T-cell (primary cell): ENCODE data around the gene FREY1. TPM values are rescaled to one million over a fixed set of nuclear protein-coding genes. Genes with fewer than 3 reads are reported as not detected.

ENCODE experiments used
- ATAC-seq, 4 experiments: fragments of 200-7000 bp in 3 of 4; fragments of 150-1000 bp in 1 of 4; cut with Tn5 transposase; replicated peaks in 1 of 4; 1 replicate in 3 of 4; 2 replicates in 1 of 4; pipeline ENCODE4 v1.10.0; 2021; ENCODE audit warnings: moderate library complexity in 3 of 4, mild to moderate bottlenecking in 2 of 4, moderate number of reproducible peaks in 1 of 4
- CTCF ChIA-PET, 2 donors: fragments of 300-600 bp; sonication (Branson Sonifier 250); formaldehyde crosslinking; loops; one replicate each; lab custom pipeline; 2022; ENCODE audit warnings: antibody characterized with exemption in 2 of 2; lab: Charles Lee
- POLR2A ChIA-PET, 2 donors: fragments of 300-600 bp; sonication (Branson Sonifier 250); formaldehyde crosslinking; loops; one replicate each; lab custom pipeline; 2022; ENCODE audit warnings: antibody characterized with exemption in 2 of 2; lab: Charles Lee
- DNase-seq, 35 experiments: peaks; one replicate each; pipeline versions ENCODE4 v3.0.0 to v3.0.0-alpha.2; 2013 to 2023
- H3K27ac ChIP-seq: one replicate; pipeline ENCODE4 v1.5.1; 2013; ENCODE audit warnings: low read length
- H3K27me3 ChIP-seq, 2 experiments: replicated peaks in 1 of 2; 1 replicate in 1 of 2; 2 replicates in 1 of 2; pipeline versions ENCODE4 v1.6.1 to v1.7.0; 2013; ENCODE audit warnings: low read length in 1 of 2, mixed read lengths in 1 of 2; ENCODE audit not compliant: control insufficient read depth in 2 of 2, insufficient read depth in 2 of 2; ENCODE audit errors: extremely low read depth in 1 of 2
- H3K36me3 ChIP-seq, 2 donors: 1 replicate in 1 of 2; 2 replicates in 1 of 2; pipeline versions ENCODE4 v1.6.1 to v1.7.0; 2013; ENCODE audit warnings: low read length in 1 of 2; ENCODE audit not compliant: control insufficient read depth in 2 of 2, insufficient read depth in 1 of 2; ENCODE audit errors: extremely low read depth in 1 of 2
- H3K4me1 ChIP-seq, 2 experiments: 1 replicate in 1 of 2; 2 replicates in 1 of 2; pipeline versions ENCODE4 v1.6.1 to v1.7.0; 2013; ENCODE audit warnings: low read length in 2 of 2, mixed read lengths in 1 of 2; ENCODE audit not compliant: insufficient read depth in 2 of 2, control insufficient read depth in 1 of 2; ENCODE audit errors: extremely low read depth in 1 of 2
- H3K4me3 ChIP-seq, 2 donors: 1 replicate in 1 of 2; 2 replicates in 1 of 2; pipeline versions ENCODE4 v1.5.1 to v1.7.0; 2013; ENCODE audit warnings: mild to moderate bottlenecking in 2 of 2, low read length in 1 of 2, moderate library complexity in 1 of 2; ENCODE audit not compliant: control insufficient read depth in 1 of 2; ENCODE audit errors: extremely low read depth in 1 of 2
- H3K9me3 ChIP-seq: 2 replicates; pipeline ENCODE4 v1.7.0; 2013
- H3K27ac Mint-ChIP-seq, 2 donors: one replicate each; pipeline ENCODE4 v1.8.0; 2020 to 2021; ENCODE audit warnings: mild to moderate bottlenecking in 2 of 2, mixed read lengths in 2 of 2
- H3K27me3 Mint-ChIP-seq, 2 donors: one replicate each; pipeline ENCODE4 v1.8.0; 2021 to 2022; ENCODE audit warnings: mixed read lengths in 2 of 2
- H3K36me3 Mint-ChIP-seq: one replicate; pipeline ENCODE4 v1.8.0; 2021; ENCODE audit warnings: mixed read lengths
- H3K4me1 Mint-ChIP-seq, 3 donors: one replicate each; pipeline ENCODE4 v1.8.0; 2020 to 2022; ENCODE audit warnings: mixed read lengths in 3 of 3, mild to moderate bottlenecking in 1 of 3
- H3K4me3 Mint-ChIP-seq, 3 donors: one replicate each; pipeline ENCODE4 v1.8.0; 2020 to 2022; ENCODE audit warnings: mild to moderate bottlenecking in 3 of 3, mixed read lengths in 3 of 3, moderate library complexity in 3 of 3
- H3K9me3 Mint-ChIP-seq, 3 donors: one replicate each; pipeline ENCODE4 v1.8.0; 2020 to 2022; ENCODE audit warnings: mixed read lengths in 3 of 3
- WGBS: methylation state at CpG from one replicate; pipeline ENCODE4 v1.1.5; 2013; ENCODE audit warnings: missing lambda C conversion rate; ENCODE audit not compliant: insufficient coverage; 5-methylcytosine and 5-hydroxymethylcytosine counted together
- total RNA-seq, 35 experiments: library from RNA in 6 of 35; stranded (reverse) in 6 of 35; fragments of 120-200 nt in 1 of 35; gene quantifications; one replicate each; pipeline versions ENCODE4 v1.2.1 to v1.2.4 and lab custom pipeline; 2013 to 2026

FREY1 gene
- total RNA-seq, 5 donors from 2014 or later (not counting 1 experiment from before 2014, with no cell fraction given): 2.5 to 6.8 (median 4.6) TPM

DNA sequence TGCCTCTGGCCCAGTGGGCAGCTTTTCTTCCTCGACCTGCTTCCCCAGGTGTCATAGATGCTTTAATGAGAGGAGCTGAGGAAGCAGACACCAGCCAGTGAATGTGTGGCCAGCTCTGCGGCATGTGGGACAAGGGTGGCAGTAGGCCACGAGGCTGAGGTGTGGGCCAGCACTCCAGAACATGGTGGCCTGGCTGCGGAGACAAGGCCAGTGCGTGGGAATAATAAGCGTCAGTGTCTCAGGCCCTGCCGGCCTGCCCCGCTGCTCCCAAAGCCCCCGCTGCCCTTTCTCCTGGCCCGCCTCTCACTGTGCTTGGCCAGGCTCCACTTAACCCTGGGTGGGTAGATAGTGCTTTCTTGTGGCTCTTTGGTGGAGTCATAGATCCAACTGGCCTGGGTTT, 19.5 kb downstream of the FREY1 start:
- no peak overlapping the region for H3K4me3 ChIP-seq
- H3K36me3 ChIP-seq: peaks cover 0 to 6% of the 10 kb centered on the region in 2 donors
- peaks cover 6 to 8% of the 10 kb centered on the region in 2 donors for H3K27me3 Mint-ChIP-seq
- 92% methylated on average over 10 of the region's 10 CpGs for WGBS
- no peak for ATAC-seq
- H3K4me1 ChIP-seq: peaks cover 0 to 15% of the 10 kb centered on the region in 2 experiments
- H3K4me1 Mint-ChIP-seq: peaks cover 10 to 16% (median 10%) of the 10 kb centered on the region in 3 donors
- ChIA-PET CTCF (interaction anchor here in 1 of 2 donors (0.7 kb wide), 1 partner anchor 16 kb away, joined by 4 read pairs; no protein-coding TSS in a partner anchor), POLR2A (no interaction called here)
- H3K27ac ChIP-seq: no peak overlapping the region
- H3K36me3 Mint-ChIP-seq: no peaks in the 10 kb centered on the region
- H3K9me3 Mint-ChIP-seq: peaks cover 0 to 3% (median 0%) of the 10 kb centered on the region in 3 donors
- peaks cover 0 to 29% of the 10 kb centered on the region in 2 experiments for H3K27me3 ChIP-seq
- H3K9me3 ChIP-seq: no peaks in the 10 kb centered on the region
- H3K4me3 Mint-ChIP-seq: no peak overlapping the region
- H3K27ac Mint-ChIP-seq: no peak overlapping the region
- no peak for DNase-seq

DNA sequence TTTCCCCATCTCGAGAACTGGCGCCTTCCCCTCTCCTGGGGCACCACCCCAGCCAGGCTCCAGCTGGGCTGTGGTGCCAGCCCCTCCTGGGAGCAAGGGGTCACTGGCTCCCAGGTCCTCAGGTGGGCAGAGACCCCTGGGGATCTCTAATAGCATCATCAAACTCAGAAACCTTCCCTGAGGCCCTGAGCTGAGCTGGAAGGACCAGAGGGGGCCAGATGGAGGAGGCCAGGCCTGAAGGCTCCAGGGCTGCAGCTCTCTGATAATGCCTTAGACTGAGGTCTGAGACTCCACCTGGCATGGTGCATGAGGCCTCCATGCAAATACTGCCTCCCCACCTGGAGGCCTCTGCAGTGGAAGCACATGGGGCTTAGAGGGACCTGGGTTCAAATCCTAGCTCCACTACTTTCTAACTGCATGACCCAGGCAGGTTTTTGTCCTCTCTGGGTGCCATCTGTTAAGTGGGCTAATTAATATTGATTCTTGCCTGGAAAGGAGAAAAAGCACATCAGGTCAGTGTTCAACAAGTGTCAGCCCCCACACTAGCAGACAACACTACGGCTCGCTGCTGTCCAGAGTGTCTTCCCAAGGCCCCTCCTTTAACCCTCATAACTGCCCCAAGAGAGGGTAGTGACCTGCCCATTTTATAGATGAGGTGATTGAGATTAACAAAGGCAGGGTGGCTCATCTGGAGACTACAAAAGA, 20.1 kb downstream of the FREY1 start:
- Mint-ChIP-seq H3K4me1 (peaks cover 10 to 16% (median 10%) of the 10 kb centered on the region in 3 donors), H3K27me3 (peaks cover 2 to 3% of the 10 kb centered on the region in 2 donors), H3K36me3 (peaks cover 5% of the 10 kb centered on the region), H3K9me3 (peaks cover 0 to 3% (median 0%) of the 10 kb centered on the region in 3 donors), H3K4me3 (peak overlapping the region in 2 of 3 donors; percentile 10 to 37), H3K27ac (no peak overlapping the region)
- no peak for ATAC-seq
- DNase-seq: no peak
- 88% methylated on average over 2 of the region's 4 CpGs for WGBS
- Histone ChIP-seq H3K4me1 (peaks cover 0 to 15% of the 10 kb centered on the region in 2 experiments), H3K9me3 (no peaks in the 10 kb centered on the region), H3K36me3 (peaks cover 0 to 6% of the 10 kb centered on the region in 2 donors), H3K27ac (no peak overlapping the region), H3K4me3 (no peak overlapping the region), H3K27me3 (peaks cover 0 to 26% of the 10 kb centered on the region in 2 experiments)
- ChIA-PET POLR2A (no interaction called here), CTCF (no interaction called here)

DNA sequence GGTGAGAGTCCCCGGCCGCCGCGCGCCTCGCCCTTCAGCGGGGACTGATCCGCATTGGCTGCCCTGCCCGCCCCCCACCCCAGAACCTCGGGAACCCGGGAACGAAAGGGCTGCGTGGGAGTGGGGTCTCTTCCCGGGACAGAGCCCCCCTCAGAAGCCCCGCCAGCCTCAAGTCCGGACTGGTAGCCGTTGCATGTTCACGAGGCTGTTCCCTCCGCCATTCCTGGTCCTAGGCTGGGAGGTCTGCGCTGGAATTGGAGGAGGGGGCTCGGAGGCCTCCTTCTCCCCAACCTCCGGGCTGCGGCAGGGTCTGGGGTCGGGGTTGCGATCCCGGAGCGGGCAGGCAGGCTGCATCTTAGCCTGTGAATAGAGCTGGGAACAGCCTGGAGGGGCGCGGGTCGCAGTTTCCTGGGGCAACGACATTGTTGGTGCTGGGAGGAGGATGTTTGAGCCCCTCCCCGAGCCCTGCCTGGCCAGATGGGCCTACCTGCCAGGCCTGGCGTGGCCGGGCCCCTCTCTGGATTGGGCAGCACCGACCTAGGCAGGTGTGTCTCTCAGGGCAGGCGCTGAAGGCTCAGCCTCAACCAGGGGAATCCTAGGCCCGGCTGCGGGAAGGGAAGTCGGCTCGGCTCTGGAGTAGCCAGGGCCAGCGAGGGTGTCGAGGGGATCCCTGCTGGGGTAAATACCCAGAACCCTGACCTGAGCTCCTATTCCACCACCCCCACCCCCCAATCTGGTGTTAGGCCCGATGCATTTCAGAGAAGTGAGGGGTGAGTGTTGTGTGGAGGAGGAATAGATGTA, 20.9 kb downstream of the FREY1 start:
- WGBS: 27% methylated on average over 26 of the region's 43 CpGs
- peaks cover 0 to 3% (median 0%) of the 10 kb centered on the region in 3 donors for H3K9me3 Mint-ChIP-seq
- ChIA-PET POLR2A (interaction anchor here in 1 of 2 donors (0.6 kb wide), 1 partner anchor 236 kb away, joined by 3 read pairs; no protein-coding TSS in a partner anchor), CTCF (no interaction called here)
- Histone ChIP-seq H3K27me3 (peaks cover 0 to 26% of the 10 kb centered on the region in 2 experiments), H3K9me3 (no peaks in the 10 kb centered on the region), H3K4me3 (peak overlapping the region; percentile 26 to 49), H3K36me3 (peaks cover 6 to 7% of the 10 kb centered on the region in 2 donors), H3K27ac (no peak overlapping the region), H3K4me1 (peaks cover 0 to 15% of the 10 kb centered on the region in 2 experiments)
- ATAC-seq (no peak), DNase-seq (no peak)
- no peak overlapping the region for H3K27ac Mint-ChIP-seq
- H3K4me1 Mint-ChIP-seq: peaks cover 10 to 16% (median 10%) of the 10 kb centered on the region in 3 donors
- H3K4me3 Mint-ChIP-seq: peak overlapping the region in 2 of 3 donors; percentile 28 to 37
- H3K36me3 Mint-ChIP-seq: peaks cover 10% of the 10 kb centered on the region
- H3K27me3 Mint-ChIP-seq: peaks cover under 1 to 2% of the 10 kb centered on the region in 2 donors

DNA sequence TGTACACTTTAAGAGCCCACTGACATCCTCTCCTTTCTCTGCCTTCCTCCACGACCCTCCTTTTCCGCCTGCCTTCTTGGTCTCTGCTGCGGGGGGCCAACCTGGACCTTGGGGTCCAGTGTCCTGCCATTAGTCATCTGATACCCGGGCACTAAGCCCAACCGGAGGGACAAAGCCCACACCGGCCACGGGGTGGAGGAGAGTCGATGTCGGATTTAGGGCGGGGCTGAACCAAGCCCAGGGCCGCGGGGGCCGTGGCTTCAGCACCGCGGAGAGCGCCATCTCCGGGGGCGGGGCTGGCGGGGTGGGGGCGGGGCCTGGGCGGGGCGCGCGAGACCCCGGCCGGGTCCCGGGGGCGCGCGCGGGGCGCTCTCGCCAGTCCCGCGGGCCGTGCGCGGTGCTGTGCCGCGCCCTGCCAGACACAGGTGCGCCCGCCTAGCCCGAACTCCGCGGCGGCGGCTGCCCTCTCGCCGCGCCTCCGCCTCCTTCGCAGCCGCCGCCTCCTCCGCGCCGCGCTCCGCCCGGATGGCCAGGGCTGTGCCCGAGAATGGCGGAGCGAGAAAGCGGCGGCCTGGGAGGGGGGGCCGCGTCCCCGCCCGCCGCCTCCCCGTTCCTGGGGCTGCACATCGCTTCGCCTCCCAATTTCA, 21.7 kb downstream of the FREY1 start, which contains the start of gene MAPK8IP1:
Gene MAPK8IP1, plus strand, starts transcription at position 378 of the 647 bp plus-strand sequence. Its CDS starts 170 bp downstream, at position 548.
- no peak within 1 kb of the TSS for H3K27ac Mint-ChIP-seq
- peak; percentile 73 to 88 (median 84) for ATAC-seq

DNA sequence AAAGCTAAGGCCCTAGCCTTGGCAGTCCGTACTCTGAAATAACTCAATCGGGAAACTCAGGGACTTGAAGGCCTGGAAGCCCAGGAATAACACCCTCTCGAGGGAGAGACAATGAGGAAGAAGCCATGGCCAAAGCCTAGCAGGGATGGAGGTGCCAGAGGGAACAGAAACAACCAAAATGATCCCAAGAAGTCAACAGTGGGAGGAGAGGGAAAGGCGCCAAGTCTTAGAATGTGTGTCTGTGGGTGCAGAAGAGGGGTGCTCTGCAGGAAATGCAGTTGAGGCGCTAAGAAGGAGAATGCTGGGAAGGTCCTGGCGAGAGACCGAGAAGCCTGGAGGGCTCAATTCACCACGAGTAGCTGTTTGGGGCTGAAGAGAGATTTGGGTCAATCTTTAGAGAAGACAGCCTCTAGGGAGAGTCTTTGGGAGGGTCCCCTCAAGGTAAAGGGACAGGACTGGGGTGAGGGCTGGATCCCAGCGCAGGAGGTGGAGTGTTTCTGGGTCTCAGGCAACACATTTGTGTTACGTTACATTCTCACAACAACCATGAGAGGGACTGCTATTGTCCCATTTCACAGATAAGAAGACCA, 22.4 kb downstream of the FREY1 start:
- no peak overlapping the region for H3K27ac ChIP-seq
- peaks cover 0 to 22% of the 10 kb centered on the region in 2 experiments for H3K27me3 ChIP-seq
- H3K36me3 Mint-ChIP-seq: peaks cover 23% of the 10 kb centered on the region
- peaks cover 0 to 15% of the 10 kb centered on the region in 2 experiments for H3K4me1 ChIP-seq
- H3K27ac Mint-ChIP-seq: no peak overlapping the region
- ATAC-seq: no peak
- H3K9me3 Mint-ChIP-seq: peaks cover 0 to 3% (median 0%) of the 10 kb centered on the region in 3 donors
- peaks cover 6 to 17% of the 10 kb centered on the region in 2 donors for H3K36me3 ChIP-seq
- ChIA-PET CTCF (no interaction called here), POLR2A (no interaction called here)
- peaks cover 0 to 2% of the 10 kb centered on the region in 2 donors for H3K27me3 Mint-ChIP-seq
- peak overlapping the region in 1 of 2 donors; percentile 55 for H3K4me3 ChIP-seq
- H3K4me1 Mint-ChIP-seq: peaks cover 10 to 16% (median 10%) of the 10 kb centered on the region in 3 donors
- peak overlapping the region; percentile 65 to 75 (median 69) for H3K4me3 Mint-ChIP-seq
- no peaks in the 10 kb centered on the region for H3K9me3 ChIP-seq
- no peak for DNase-seq
- WGBS: 95% methylated on average over 9 of the region's 10 CpGs

More for the DNA sequence above, 21.7 kb downstream of the FREY1 start, which contains the start of gene MAPK8IP1:
- ChIA-PET CTCF (no interaction called here), POLR2A (no interaction called here)
- peaks cover 0 to 15% of the 10 kb centered on the region in 2 experiments for H3K4me1 ChIP-seq
- peaks cover 0 to 22% of the 10 kb centered on the region in 2 experiments for H3K27me3 ChIP-seq
- peaks cover 10 to 16% (median 10%) of the 10 kb centered on the region in 3 donors for H3K4me1 Mint-ChIP-seq
- H3K27me3 Mint-ChIP-seq: peaks cover 0 to 2% of the 10 kb centered on the region in 2 donors
- peak within 1 kb of the TSS; percentile 65 to 75 (median 69) for H3K4me3 Mint-ChIP-seq
- DNase-seq: peak in 33 of 35 experiments; percentile 10 to 72 (median 37)
- no peaks in the 10 kb centered on the region for H3K9me3 ChIP-seq
- H3K36me3 ChIP-seq: peaks cover 6 to 13% of the 10 kb centered on the region in 2 donors
- H3K36me3 Mint-ChIP-seq: peaks cover 16% of the 10 kb centered on the region
- 3% methylated on average over 67 of the region's 73 CpGs for WGBS
- H3K4me3 ChIP-seq: peak within 1 kb of the TSS; percentile 26 to 55
- no peak within 1 kb of the TSS for H3K27ac ChIP-seq
- H3K9me3 Mint-ChIP-seq: peaks cover 0 to 3% (median 0%) of the 10 kb centered on the region in 3 donors
